Activated CD4-positive, alpha-beta T cell treated with anti-CD3 and anti-CD28 coated beads, Interleukin-10, Interleukin-2, amounts not matched to agents 100 ng/mL and 50 ng/mL, durations not matched to agents 16 hours and 8 hours (primary cell): ENCODE data around the gene CKMT2.
"Not testable (repeated sequence)": the region's sequence is repeated elsewhere in the genome, so short reads cannot be mapped to it uniquely, and the experiment has no call there.

ENCODE experiments used
- DNase-seq: peaks from one replicate; pipeline ENCODE4 v3.0.0-alpha.2; 2020

Gene CKMT2

DNA sequence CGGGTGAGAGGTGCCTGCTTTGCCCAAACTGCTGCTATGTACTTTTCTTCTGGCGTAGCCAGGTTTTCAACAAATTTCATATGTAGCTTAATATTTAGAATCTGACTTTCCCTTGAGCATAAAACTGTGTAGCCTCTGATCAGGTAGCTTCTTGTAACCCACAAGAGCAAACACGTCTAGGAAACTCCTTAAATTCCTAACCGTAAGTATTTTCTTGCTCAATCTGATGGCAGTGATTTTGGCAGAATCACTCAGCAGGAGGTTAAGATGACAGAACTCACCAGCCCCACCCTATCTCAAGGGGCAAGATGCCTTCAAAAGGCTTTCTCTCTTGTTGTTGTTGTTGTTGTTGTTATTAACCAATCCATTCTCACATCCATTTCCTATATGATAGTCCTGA, 20.8 kb downstream of the CKMT2 start:
- no peak for DNase-seq

DNA sequence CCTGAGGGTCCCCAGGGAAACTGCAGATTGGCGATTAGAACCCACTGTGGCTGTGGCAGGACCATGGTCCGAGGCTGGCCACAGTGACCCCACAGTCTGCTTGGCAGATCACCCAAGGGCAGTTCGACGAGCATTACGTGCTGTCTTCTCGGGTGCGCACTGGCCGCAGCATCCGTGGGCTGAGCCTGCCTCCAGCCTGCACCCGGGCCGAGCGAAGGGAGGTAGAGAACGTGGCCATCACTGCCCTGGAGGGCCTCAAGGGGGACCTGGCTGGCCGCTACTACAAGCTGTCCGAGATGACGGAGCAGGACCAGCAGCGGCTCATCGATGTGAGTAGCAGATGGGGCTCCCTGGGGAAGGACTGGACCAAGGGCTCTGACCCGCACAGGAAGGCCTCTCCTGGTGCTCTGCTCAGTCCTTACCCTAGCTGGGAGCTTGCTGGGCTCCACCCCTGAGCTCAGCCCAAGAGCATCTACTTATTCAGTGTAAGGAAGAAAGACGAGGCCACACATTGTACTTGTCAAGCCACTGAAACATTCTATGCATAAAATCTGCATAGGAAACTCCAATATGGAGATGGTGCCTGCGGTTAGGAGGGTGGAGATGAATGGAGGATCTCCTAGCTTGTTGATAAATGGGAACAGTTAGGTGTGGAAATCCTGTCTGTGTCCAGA, 21.9 kb downstream of the CKMT2 start:
- DNase-seq, result no peak

DNA sequence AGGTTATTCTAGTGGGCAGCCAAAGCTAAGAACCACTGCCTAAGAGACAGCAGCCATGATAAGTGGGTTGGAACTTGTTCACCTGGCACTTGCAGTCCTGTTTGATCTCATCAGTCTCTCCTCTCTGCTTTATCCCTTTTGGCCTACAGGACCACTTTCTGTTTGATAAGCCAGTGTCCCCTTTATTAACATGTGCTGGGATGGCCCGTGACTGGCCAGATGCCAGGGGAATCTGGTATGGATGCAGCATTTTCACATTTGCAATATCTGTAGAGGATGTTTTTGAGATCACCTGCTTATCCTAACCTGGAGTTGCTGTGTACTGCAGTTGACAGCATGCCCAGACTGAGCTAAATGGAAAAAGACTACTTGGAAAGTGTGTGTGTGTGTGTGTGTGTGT, 23.6 kb downstream of the CKMT2 start:
- DNase-seq, result no peak

DNA sequence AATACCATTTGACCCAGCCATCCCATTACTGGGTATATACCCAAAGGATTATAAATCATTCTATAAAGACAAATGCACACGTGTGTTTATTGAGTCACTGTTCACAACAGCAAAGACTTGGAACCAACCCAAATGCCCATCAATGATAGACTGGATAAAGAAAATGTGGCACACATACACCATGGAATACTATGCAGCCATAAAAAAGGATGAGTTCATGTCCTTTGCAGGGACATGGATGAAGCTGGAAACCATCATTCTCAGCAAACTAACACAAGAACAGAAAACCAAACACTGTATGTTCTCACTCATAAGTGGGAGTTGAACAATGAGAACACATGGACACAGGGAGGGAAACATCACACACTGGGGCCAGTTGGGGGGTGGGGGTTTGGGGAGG, 29.7 kb downstream of the CKMT2 start:
- not testable (repeated sequence) for DNase-seq

DNA sequence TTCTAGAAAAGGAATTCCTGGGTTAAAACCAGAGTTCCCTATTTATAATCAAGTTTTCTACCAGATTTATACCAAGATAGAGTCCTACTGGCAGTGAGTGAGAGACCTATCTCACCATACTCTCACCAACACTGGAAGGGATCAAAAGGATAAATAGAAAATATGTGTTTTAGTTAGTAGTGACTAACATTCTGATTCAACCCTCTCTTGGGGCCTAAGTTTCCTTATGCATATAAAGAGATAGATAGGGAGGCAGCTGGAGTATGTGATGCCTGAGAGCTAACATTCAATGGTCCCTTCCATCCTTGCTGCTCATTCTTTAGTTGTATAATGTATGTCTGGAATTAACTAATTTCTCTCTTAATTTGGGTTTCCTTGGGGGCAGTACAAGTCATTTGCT, 32.0 kb downstream of the CKMT2 start:
- DNase-seq, result no peak

DNA sequence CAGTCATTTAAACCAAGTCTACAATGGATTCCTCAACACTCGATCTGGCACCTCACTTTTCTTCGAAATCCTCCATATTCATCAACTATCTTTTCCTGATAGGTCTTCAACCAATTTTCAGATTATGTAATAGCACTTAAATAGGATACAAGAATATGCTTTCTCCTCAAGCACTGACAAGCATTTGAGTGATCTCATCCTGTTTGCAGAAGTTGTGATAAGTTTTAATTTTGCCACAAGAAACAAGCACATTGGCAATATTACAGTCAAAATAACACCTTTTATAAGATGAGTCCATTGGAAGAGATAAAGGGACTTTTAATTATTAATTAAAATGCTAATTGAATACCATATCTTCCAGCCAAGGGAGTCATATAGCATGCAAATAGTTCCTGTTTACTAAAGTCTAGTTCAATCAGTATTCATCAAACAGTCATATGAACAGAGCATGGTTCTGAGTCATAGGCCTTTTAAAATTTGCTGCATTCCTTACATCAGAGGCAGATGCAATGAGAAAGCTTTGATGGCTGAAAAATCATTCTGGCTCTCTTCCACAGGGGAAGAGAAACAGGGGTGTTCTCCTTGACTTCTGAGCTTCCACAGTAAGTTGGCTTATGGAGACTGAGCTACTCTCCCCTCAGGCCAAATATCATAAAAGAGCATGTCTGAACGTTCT, 35.5 kb downstream of the CKMT2 start:
- DNase-seq, result no peak

DNA sequence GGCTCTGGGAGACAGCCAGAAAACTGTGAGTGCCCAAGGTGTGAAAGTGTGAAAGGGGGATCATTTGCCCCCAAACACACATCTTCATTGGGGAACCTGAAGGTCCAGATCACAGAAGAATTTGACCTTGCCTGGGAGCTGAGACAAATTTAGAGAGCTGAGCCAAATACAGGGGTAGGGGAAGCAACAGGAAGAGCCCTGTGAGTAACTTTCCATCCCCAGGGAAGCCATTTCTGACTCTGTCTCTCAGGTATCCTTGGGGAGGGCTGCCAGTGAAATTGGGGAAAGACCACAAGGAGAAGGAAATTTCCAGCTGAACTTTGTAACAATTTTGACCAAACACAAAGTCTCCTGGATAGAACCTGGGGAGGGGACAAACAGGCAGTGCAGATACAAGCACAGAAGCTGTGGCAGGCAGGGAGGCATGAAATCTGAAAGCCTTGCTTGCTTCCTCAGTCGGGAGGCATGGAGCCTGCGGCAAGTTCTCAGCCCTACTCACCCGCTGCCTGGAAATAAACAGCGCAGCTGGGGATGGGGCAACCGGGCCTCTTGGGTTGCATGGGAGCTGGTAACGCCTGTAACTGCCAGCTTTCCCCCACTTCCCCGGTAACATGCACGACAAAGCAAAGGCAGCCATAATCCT, 36.8 kb downstream of the CKMT2 start:
- DNase-seq, result no peak

DNA sequence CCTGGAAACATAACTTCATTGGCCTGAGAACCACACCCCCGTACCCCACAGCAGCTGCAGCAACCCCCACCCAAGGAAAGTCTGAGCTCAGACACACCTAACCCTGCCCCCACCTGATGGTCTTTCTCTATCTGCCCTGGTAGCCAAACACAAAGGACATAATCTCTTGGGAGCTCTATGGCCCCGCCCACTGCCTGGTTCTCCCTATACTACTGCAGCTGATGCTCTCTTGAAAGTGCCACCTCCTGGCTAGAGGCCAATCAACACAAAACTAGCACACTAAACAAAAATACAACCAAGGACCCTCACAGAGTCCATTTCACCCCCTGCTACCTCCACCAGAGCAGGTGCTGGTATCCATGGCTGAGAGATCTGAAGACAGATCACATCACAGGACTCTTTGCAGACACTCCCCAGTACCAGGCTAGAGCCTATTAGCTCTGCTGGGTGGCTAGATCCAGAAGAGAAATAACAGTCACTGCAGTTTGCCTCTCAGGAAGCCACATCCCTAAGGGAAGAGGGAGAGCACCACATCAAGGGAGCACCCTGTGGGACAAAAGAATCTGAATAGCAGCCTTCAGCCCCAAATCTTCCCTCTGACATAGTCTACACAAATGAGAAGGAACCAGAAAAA, 37.4 kb downstream of the CKMT2 start:
- DNase-seq, result not testable (repeated sequence)

DNA sequence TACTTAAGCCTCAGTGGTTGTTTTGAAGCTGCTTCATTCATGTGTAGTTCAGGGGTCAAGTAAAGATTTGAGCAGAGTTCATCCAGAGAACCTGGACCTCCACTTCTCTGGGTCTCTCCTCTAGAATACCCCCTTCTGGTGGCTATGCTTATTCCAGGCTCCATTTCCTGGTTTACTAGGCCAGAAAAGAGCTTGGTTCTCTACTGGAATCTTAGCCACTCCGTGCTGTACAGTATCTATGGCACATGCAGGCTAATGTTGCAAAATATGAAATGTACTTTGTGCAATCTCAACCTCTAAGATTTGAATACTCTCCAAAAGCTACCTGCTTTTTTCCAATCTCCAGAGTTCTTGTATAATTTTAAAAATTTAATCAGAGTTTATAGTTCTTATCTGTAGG, 50.9 kb downstream of the CKMT2 start:
- DNase-seq, result no peak

DNA sequence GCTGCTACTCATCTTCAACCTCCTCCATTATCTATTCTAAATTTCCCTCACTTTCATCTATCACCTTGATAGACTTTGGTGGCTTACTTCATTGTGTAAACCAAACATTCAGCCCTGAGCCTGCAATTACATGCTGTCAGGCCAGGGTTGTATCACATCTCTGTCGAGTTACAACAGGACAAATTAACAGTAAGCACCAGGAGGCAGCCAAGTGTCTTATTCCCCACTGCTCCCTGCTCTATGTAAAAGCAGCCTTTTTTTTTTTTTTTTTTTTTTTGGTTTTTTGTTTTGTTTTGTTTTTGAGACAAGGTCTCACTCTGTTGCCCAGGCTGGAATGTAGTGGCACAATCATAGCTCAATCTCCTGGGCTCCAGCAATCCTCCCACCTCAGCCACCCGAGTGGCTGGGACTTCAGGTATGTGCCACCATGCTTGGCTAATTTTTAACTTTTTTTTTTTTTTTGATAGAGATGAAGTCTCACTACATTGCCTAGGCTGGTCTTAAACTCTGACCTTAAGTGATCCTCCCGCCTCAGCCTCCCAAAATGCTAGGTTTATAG, 53.0 kb downstream of the CKMT2 start:
- DNase-seq, result no peak

DNA sequence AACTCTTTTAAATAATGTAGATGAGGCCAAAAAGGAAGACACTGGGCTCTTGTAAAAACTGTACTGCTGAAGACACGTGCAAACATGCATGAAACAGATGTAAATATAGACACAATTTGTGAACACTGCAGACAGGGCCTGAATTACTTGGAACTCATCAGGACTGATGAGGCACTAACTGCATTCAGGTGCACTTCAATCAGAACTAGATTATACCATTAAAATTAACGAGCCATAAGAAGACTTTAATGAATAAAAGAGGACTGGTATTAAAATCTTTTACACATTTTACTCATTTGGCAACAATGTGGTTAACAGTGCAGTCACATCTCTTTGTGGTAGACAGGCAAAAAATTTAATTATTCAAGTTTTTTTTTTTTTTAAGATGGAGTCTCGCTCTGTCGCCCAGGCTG, 54.9 kb downstream of the CKMT2 start:
- DNase-seq, result peak; percentile 49

DNA sequence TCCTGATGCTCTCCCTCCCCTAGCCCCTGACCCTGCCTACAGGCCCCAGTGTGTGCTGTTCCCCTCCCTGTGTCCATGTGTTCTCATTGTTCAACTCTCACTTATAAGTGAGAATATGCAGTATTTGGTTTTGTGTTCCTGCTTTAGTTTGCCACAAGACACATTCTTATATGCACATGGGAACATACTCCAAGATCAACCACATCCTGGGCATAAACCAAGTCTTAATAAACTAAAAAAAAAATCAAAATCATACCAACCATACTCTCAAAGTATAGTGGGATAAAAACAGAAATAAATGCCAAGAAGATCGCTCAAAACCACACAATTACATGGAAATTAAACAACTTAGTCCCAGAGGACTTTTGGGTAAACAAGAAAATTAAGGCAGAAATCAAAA, 57.0 kb downstream of the CKMT2 start:
- no peak for DNase-seq

DNA sequence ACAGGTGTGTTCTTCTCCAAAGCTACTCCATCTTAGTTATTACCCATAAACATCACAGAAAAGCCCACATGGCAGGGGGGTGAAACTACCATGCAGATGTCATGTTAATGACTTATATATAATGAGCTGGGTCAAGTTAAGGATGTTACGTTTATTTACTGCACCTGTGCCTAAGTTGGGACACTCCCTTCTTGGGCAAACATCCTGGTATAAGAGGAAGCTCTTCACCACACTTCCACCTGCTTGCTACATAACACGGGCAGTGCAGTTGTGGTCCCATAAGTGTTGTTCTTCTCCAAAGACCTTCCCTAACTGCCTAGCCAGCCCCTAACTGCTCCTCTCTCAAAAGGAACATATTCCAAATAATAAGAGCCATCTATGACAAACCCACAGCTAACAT, 59.0 kb downstream of the CKMT2 start:
- DNase-seq, result no peak

DNA sequence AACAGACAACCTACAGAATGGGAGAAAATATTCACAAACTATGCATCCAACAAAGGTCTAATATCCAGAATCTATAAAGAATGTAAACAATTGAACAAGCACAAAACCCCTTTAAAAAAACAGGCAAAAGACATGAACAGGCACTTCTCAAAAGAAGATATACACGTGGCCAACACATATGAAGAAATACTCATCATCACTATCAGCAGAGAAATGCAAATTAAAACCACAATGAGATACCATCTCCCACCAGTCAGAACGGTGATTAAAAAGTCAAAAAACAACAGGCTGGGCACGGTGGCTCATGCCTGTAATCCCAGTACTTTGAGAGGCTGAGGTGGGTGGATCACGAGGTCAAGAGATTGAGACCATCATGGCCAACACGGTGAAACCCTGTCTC, 60.9 kb downstream of the CKMT2 start:
- not testable (repeated sequence) for DNase-seq

DNA sequence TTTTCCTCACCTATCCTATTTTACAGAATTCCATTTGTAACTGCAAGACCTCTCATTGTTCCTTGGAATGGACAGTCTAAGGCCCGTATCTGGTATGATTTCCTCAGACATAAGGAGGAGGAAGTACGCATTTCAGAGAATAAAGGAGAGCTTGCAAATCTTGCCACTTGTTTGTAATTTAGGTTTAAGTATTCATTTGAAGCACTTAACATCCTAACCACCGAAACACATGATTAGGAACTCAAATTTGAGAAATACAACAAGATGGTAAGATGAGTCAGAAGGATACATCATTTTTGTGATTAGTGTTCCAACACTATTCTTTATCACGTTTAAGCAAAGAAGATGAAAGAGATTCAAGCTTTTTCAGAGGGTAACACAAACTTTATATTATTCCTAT, 64.4 kb downstream of the CKMT2 start:
- DNase-seq, result peak; percentile 60

DNA sequence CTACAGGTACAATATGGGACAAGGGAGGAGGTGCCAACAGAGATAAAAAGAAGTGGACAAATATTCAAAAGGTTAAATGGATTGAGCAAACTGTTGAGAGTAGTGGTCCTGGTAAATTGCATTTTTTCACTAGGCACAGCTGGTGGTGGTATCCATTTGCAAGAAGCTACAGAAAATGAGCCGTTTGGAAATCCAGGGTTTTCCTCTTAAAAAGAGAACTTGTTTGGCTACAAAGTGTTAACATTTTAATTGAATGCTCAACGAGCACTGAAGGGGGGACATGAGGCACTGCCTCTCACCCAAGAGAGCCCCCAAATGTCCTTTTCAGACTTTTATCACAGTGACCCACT, 67.8 kb downstream of the CKMT2 start:
- DNase-seq, result no peak

DNA sequence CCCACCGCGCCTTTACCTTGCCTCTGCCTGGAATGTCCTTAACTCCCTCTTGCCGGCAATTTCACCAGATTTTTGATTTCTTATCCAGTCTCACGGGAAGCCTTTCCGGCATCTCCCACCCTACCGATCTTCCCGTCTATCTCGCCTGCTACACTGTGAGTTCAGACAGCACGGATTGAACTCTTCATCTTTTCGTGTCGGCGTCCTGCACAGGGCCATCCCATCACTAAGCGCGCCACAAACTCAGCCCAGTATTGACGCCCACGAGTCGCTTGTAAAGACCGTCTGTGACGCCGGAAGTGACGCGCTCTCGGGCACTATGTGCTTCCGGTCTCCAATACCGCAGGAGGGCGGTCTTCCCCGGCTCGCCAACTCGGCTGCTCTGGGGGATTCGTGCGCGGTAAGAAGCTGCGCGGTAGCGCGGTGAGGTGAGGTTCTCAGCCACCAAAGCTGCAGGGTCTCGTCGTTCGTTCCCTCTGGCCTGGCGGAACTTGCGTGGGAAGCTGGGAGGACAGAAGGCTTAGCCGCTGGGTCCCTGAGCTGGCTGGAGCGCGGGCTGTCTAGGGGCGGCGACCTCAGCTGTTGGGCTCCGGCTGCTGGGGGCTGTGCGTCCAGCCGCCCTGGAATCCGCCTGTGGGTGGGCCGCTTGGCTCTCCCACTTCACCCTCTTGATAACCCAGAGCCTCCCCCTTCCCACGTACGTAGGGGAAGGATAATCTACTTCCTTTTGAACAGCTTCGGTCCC, 68.3 kb downstream of the CKMT2 start, which contains the start of gene ZCCHC9:
Gene ZCCHC9 (plus strand): TSS at position 317 of the 745 bp plus-strand sequence. CDS start 3,171 bp downstream, outside the sequence.
- peak; percentile 96 for DNase-seq

DNA sequence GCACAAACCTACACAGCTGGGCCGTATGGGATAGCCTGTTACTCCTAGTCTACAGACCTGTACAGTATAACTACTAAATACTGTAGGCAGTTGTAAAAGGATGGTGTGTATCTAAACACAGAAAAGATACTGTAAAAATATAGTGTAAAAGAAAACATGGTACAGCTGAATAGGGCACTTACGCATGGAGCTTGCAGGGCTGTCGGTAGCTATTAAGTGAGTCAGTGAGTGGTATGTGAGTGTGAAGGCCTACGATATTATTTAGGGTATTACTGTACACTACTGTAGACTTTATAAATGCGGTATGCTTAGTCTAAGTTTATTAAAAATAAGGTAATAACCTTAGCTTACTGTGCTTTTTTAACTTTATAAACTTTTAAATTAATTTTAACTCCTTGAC, 69.5 kb downstream of the CKMT2 start:
- no peak for DNase-seq

DNA sequence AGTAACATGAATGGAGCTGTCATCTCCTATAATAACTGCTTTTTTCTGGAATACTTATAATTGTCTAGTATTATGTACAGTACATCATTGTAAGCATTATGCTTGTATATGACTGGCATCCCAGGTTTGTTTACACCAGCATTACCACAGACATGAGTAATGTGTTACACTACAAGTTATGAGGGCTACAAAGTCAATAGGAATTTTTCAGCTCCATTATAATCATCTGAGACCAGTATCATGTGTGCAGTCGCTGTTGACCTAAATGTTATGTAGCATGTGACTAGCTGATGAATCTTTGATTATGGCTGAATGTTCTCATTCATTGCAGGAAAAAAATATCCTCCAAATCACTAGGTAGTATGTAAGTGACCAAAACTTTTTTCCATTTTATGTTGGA, 70.4 kb downstream of the CKMT2 start:
- no peak for DNase-seq

DNA sequence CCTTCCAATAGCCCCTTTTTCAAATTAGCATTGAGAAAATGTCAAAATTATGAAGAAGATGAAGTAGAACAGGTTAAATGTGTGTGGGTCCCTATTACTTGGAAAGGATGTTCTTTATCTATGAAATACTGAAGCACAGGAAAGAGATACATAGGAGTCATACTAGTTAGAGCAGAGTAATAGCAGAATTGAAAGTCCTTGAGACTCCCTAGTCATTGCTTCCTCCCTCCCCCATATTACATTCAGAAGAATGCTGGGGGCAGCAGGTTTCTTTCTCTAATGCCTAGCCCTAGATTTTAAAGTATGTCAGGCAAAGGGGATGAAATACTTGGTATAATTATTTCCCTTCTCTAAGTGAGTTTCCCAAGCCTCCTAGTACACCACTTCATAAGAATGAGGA, 72.7 kb downstream of the CKMT2 start:
- DNase-seq, result peak; percentile 64

DNA sequence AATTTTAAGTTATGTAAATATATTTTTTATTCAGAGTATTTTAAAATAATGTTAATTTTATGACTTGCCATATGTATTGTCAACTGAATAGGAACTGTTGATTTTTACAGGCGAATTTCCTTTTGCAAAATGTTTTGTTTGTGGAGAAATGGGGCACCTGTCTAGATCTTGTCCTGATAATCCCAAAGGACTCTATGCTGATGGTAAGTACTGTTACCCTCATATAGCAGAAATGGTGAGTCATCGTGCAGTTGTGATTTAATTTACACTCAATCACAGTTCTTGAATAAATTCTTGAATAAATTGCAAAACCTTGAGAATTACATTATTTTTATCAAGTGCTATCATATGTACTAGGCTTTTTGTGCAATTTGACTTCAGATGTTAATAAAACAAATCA, 75.7 kb downstream of the CKMT2 start:
- DNase-seq, result no peak

DNA sequence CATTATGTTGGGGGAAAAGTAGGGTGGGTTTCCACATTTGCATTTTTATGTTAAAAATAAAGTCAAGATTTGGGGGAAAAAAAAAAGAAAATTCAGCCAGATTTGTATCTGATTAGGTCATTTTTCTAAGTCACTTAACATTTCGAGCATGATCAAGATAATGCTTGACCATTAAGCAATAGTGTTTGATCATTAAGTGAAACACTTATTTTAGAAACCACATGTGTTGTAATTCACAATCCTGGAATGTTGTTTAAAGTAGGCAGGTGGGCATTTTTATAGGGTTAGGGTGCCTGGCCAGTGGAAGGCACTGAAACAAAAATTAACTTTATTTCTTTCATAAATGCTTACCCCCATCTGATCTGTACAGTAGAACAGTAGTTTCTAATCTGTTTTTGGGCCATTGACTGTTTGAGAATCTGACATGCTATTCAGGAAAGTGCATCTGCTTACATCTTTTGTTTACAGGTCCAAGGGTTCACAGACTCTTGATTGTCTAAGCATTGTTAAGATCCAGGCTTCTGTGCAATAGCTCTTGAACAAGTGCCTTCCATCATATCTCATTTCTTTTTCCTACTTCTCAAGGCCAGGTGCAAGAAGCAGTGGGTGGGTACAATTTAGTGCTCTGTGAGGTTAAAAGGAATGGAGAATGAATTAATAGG, 77.4 kb downstream of the CKMT2 start:
- no peak for DNase-seq
